ENCODE data around the gene ZNF740.

GRCh38 chr12:53181935-53182334 is 1.4 kb downstream of the ZNF740 start:
- TF ChIP-seq EZH2 (IDR thresholded peaks at IDR 0.05) = no peak
- TF ChIP-seq, protein P1, sequence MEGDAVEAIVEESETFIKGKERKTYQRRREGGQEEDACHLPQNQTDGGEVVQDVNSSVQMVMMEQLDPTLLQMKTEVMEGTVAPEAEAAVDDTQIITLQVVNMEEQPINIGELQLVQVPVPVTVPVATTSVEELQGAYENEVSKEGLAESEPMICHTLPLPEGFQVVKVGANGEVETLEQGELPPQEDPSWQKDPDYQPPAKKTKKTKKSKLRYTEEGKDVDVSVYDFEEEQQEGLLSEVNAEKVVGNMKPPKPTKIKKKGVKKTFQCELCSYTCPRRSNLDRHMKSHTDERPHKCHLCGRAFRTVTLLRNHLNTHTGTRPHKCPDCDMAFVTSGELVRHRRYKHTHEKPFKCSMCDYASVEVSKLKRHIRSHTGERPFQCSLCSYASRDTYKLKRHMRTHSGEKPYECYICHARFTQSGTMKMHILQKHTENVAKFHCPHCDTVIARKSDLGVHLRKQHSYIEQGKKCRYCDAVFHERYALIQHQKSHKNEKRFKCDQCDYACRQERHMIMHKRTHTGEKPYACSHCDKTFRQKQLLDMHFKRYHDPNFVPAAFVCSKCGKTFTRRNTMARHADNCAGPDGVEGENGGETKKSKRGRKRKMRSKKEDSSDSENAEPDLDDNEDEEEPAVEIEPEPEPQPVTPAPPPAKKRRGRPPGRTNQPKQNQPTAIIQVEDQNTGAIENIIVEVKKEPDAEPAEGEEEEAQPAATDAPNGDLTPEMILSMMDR (IDR thresholded peaks at IDR 0.05) = no peak
